Psoas muscle (tissue), 8 donors: ENCODE measurements around the gene ZNF774. TPM values are rescaled to one million over a fixed set of nuclear protein-coding genes. Genes with fewer than 3 reads are reported as not detected.
A peak's percentile ranks its signal among the peaks of the same experiment; 100 is the strongest.

Source experiments
- ATAC-seq, 4 donors: fragments of 200-7000 bp; cut with Tn5 transposase; one replicate each; pipeline ENCODE4 v1.9.1; 2020; ENCODE audit warnings: moderate library complexity in 3 of 4, mild to moderate bottlenecking in 2 of 4
- DNase-seq, 2 donors: peaks; one replicate each; pipeline ENCODE4 v3.0.0-alpha.2; 2020
- H3K27ac ChIP-seq: fragments of 200-600 bp; one replicate; pipeline ENCODE4 v1.8.0; 2022
- H3K27me3 ChIP-seq, 3 donors: fragments of 200-600 bp in 1 of 3; one replicate each; pipeline versions ENCODE4 v1.6.1 to v1.8.0; 2013 to 2022; ENCODE audit warnings: low read length in 2 of 3, mild to moderate bottlenecking in 2 of 3, moderate library complexity in 1 of 3; ENCODE audit not compliant: insufficient read depth in 3 of 3
- H3K36me3 ChIP-seq, 2 donors: fragments of 200-600 bp in 1 of 2; one replicate each; pipeline versions ENCODE4 v1.6.1 to v1.8.0; 2013 to 2022; ENCODE audit warnings: low read depth in 1 of 2, mild to moderate bottlenecking in 1 of 2, moderate library complexity in 1 of 2; ENCODE audit not compliant: insufficient read depth in 1 of 2
- H3K4me1 ChIP-seq: fragments of 200-600 bp; one replicate; pipeline ENCODE4 v1.8.0; 2022
- H3K4me3 ChIP-seq: fragments of 200-600 bp; one replicate; pipeline ENCODE4 v1.8.0; 2022; ENCODE audit warnings: mild to moderate bottlenecking
- H3K9me3 ChIP-seq: fragments of 200-600 bp; one replicate; pipeline ENCODE4 v1.8.0; 2022
- WGBS, 3 donors: extraction: QIAGEN DNeasy Blood & Tissue Kit; methylation state at CpG; one replicate each; pipeline versions ENCODE4 v1.1.6 to v1.1.7; 2013; 5-methylcytosine and 5-hydroxymethylcytosine counted together
- intact Hi-C, 2 donors: fragments of 100-400 bp; cut with DNase I; formaldehyde crosslinking; loops; one replicate each; pipeline versions ENCODE4 v1.11.0 to v1.14.2; 2022
- polyA plus RNA-seq, 3 donors: library from polyadenylated mRNA; stranded (reverse); fragments of 200-250 nt; gene quantifications; one replicate each; pipeline ENCODE4 v1.2.3, GENCODE V29; 2013
- total RNA-seq, 4 donors: library from RNA; stranded (reverse); fragmentation: NEBNext Ultra II Directional in 2 of 4; extraction: Animal tissue kit (Norgen Biotek cat#: 25700) in 2 of 4; gene quantifications; one replicate each; pipeline versions ENCODE4 v1.2.1 to v1.2.4, GENCODE V29; 2021 to 2023
- TF ChIP-seq, protein P1 (sequence below): fragments of 200-600 bp; IDR thresholded peaks from one replicate; pipeline ENCODE4 v1.8.0; 2022; ENCODE audit warnings: antibody characterized with exemption
- donor health status: healthy with polysubstance abuse.
- donor health status: DM: no; HTN: no; CAD: no; lungs with moderate emphysema.
- donor health status: Bipolar disorder and iron deficiency.
- donor health status: healthy.
- donor health status: DM: yes; HTN: yes; CAD: no.
- donor health status: DM: no; HTN: no; CAD: no.
- donor health status: DM: no; HTN: no; CAD: no.
- donor health status: DM: yes; HTN: yes; CAD: no.

ZNF774 gene
- total and polyA plus RNA-seq, 7 donors = 2.8 to 19.6 (median 7.9) TPM

DNA sequence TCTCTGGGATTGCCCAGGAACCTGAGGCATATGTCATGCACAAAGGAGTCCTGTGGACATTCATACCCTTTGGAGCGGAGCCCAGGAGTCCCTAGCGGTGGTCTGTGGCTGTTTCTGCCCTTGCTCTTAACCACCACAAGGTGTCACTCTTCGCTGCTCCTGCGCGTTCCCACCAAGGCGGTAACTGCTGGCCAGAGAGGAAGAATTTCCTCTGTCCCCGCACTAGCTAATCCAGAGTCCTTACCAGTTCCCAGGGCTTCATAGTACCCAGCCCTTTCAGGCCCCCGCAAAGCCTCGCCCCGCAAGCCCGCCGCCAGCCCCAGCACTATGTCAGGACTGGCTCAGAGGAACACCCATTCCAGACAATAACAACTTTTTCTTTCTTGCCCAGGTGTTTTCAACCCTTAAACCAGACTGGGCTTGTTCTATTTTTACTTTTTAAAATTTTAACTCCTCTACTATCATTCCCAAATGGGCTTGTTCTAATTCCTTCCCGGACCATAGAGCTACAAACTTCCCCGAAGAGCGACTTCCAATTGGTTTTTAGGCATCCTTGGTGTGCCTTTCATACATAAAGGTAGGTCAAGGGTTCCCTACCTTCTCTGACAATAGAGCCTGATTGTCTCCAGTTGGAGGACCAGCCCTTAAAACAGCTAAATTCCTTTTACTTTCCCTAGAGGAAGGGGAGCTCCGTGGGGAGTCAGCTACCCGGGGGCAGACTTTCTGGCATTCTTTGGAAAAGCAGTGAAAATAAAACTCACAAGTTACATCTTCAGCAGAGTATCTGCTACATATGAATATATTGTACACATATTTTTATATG, 31.8 kb upstream of the ZNF774 start:
- TF ChIP-seq, protein P1, sequence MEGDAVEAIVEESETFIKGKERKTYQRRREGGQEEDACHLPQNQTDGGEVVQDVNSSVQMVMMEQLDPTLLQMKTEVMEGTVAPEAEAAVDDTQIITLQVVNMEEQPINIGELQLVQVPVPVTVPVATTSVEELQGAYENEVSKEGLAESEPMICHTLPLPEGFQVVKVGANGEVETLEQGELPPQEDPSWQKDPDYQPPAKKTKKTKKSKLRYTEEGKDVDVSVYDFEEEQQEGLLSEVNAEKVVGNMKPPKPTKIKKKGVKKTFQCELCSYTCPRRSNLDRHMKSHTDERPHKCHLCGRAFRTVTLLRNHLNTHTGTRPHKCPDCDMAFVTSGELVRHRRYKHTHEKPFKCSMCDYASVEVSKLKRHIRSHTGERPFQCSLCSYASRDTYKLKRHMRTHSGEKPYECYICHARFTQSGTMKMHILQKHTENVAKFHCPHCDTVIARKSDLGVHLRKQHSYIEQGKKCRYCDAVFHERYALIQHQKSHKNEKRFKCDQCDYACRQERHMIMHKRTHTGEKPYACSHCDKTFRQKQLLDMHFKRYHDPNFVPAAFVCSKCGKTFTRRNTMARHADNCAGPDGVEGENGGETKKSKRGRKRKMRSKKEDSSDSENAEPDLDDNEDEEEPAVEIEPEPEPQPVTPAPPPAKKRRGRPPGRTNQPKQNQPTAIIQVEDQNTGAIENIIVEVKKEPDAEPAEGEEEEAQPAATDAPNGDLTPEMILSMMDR = peak; percentile 97
- intact Hi-C loops = loop anchor here (2.0 to 10.0 kb wide), 3 partner anchors 162 to 285 kb away; no protein-coding TSS in a partner anchor
- Histone ChIP-seq H3K4me3 (peak overlapping the region; percentile 42), H3K27me3 (no peaks in the 10 kb centered on the region), H3K4me1 (peaks cover 19% of the 10 kb centered on the region), H3K27ac (peak overlapping the region; percentile 27), H3K9me3 (no peaks in the 10 kb centered on the region), H3K36me3 (no peaks in the 10 kb centered on the region)
- peak; percentile 78 to 90 for DNase-seq
- ATAC-seq = peak; percentile 90 to 94 (median 92)
- WGBS, 3 donors = 11 to 13% (median 12%) methylated on average over 17 of the region's 17 CpGs

DNA sequence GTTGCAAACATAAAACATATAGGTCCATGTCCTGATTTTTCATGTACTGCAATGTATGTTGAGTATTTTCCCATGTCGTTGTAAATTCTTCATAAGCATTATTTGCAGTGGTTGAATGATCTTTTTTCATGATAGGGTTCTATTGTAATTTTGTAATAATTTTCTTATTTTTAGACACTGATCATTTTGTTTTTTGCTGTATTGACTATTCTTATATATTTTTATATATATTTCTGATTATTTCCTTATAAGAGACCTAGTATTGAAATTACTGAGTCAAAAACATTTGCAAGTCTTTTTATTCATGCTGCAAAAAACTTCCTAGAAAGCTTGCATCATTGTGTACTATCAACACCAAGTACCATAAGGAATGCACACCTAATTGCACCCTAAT, 31.2 kb upstream of the ZNF774 start:
- Histone ChIP-seq H3K4me1 (peaks cover 13% of the 10 kb centered on the region), H3K27me3 (no peaks in the 10 kb centered on the region), H3K36me3 (no peaks in the 10 kb centered on the region), H3K27ac (no peak overlapping the region), H3K9me3 (no peaks in the 10 kb centered on the region), H3K4me3 (no peak overlapping the region)
- DNase-seq (no peak), ATAC-seq (no peak)
- intact Hi-C loops = loop anchor here (2.0 to 10.0 kb wide), 3 partner anchors 161 to 284 kb away; no protein-coding TSS in a partner anchor
- TF ChIP-seq, protein P1 = no peak
- WGBS, 3 donors = 78 to 80% (median 79%) methylated on average over 1 of the region's 1 CpG

DNA sequence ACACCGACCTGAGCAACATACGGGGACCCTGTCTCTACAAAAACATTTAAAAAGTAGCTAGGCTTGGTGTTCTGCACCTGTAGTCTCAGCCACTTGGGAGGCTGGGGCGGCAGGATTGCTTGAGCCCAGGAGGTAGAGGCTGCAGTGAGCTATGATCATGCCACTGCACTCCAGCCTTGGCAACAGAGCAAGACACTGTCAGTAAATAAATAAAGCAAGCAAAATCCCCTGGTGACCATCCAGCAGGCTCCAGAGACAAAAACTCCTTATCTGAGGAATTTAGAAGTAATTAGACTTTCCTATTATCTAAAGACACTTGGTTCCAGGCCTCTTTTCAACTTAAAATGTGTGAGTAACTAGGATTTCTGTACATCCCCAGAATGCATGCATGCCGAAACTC, 29.5 kb upstream of the ZNF774 start:
- no peaks in the 10 kb centered on the region for H3K27me3 ChIP-seq
- 89 to 91% (median 91%) methylated on average over 4 of the region's 4 CpGs for whole genome bisulfite sequencing, 3 donors
- no peak overlapping the region for H3K4me3 ChIP-seq
- ATAC-seq = no peak
- no peaks in the 10 kb centered on the region for H3K9me3 ChIP-seq
- intact Hi-C loops = loop anchor here (5.0 to 10.0 kb wide), 2 partner anchors 160 to 282 kb away; no protein-coding TSS in a partner anchor
- no peaks in the 10 kb centered on the region for H3K36me3 ChIP-seq
- no peak overlapping the region for H3K27ac ChIP-seq
- no peak for DNase-seq
- H3K4me1 ChIP-seq = peaks cover 8% of the 10 kb centered on the region
- TF ChIP-seq, protein P1 = no peak

DNA sequence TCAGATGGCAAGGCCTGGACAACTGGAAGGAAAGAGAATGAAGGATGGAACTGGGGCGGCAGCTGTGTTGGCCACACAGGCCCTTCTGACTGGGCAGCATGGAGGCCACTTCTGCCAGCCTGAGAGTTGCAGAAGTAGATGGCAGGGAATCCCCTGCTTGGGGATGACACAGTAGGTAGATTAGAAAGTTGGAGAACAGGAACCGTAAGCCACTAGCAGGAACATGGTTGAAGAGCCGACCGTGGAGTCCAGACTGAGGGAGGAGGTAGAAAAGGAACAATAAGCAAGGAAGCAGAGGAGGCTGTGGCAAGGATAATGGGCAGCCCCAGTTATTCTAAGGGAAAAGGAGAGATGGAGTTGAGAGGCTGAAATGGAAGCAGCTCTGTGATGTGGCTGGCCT, 26.4 kb upstream of the ZNF774 start:
- H3K9me3 ChIP-seq = no peaks in the 10 kb centered on the region
- 90 to 92% (median 91%) methylated on average over 4 of the region's 4 CpGs for WGBS, 3 donors
- intact Hi-C loops = loop anchor here in 1 of 2 donors (10.0 kb wide), 1 partner anchor 279 kb away; no protein-coding TSS in a partner anchor
- H3K27ac ChIP-seq = no peak overlapping the region
- TF ChIP-seq, protein P1 = no peak
- no peak for ATAC-seq
- H3K4me3 ChIP-seq = no peak overlapping the region
- DNase-seq = no peak
- no peaks in the 10 kb centered on the region for H3K4me1 ChIP-seq
- H3K27me3 ChIP-seq = no peaks in the 10 kb centered on the region
- no peaks in the 10 kb centered on the region for H3K36me3 ChIP-seq
